WTC11 (cell line): ENCODE data around the gene TMEM40. TPM values are rescaled to one million over a fixed set of nuclear protein-coding genes. Genes with fewer than 3 reads are reported as not detected.

Experiments
- ATAC-seq: fragments of 200-7000 bp; cut with Tn5 transposase; 2 replicates; pipeline ENCODE4 v1.10.0; 2021; ENCODE audit warnings: mild to moderate bottlenecking, moderate library complexity
- CTCF ChIA-PET: fragments of 300-600 bp; sonication (Branson Sonifier 250); formaldehyde crosslinking; loops from one replicate; lab custom pipeline; 2021; ENCODE audit warnings: antibody characterized with exemption; lab: Charles Lee
- POLR2A ChIA-PET: fragments of 350-600 bp; sonication (Branson Sonifier 250); formaldehyde crosslinking; loops from one replicate; lab custom pipeline; 2021; ENCODE audit warnings: antibody characterized with exemption; lab: Charles Lee
- DNase-seq: peaks from one replicate; pipeline ENCODE4 v3.0.0; 2021; ENCODE audit warnings: low spot score
- H3K27ac Mint-ChIP-seq: 2 replicates; pipeline ENCODE4 v1.8.0; 2021; ENCODE audit warnings: mixed read lengths
- H3K27me3 Mint-ChIP-seq: 2 replicates; pipeline ENCODE4 v1.8.0; 2021; ENCODE audit warnings: low read depth, mild to moderate bottlenecking, moderate library complexity, mixed read lengths
- H3K36me3 Mint-ChIP-seq: 2 replicates; pipeline ENCODE4 v1.8.0; 2021; ENCODE audit warnings: mixed read lengths
- H3K4me1 Mint-ChIP-seq: 2 replicates; pipeline ENCODE4 v1.8.0; 2022; ENCODE audit warnings: mixed read lengths
- H3K4me3 Mint-ChIP-seq: 2 replicates; pipeline ENCODE4 v1.8.0; 2021; ENCODE audit warnings: mild to moderate bottlenecking, moderate library complexity, mixed read lengths
- H3K9me3 Mint-ChIP-seq: 2 replicates; pipeline ENCODE4 v1.8.0; 2021; ENCODE audit warnings: mixed read lengths
- AFF4 ChIP-seq: sonication (generic); formaldehyde crosslinking; IDR thresholded peaks from 2 replicates; pipeline ENCODE4 v1.8.1; 2023; ENCODE audit warnings: mild to moderate bottlenecking, missing genetic modification reagents, borderline replicate concordance
- ATF2 ChIP-seq: sonication (generic); formaldehyde crosslinking; IDR thresholded peaks from 2 replicates; pipeline ENCODE4 v1.8.1; 2022; ENCODE audit warnings: low read depth, missing genetic modification reagents, borderline replicate concordance
- CREM ChIP-seq: sonication (generic); formaldehyde crosslinking; IDR thresholded peaks from 2 replicates; pipeline ENCODE4 v1.8.1; 2022; ENCODE audit warnings: mild to moderate bottlenecking, missing genetic modification reagents, moderate library complexity
- EMX1 ChIP-seq: fragments of 250-450 bp; sonication (Bioruptor Pico); IDR thresholded peaks from 2 replicates; pipeline ENCODE4 v1.8.0; 2021; ENCODE audit warnings: mild to moderate bottlenecking
- ESRRA ChIP-seq: sonication (generic); formaldehyde crosslinking; IDR thresholded peaks from 2 replicates; pipeline ENCODE4 v1.8.1; 2022; ENCODE audit warnings: mild to moderate bottlenecking, missing genetic modification reagents, borderline replicate concordance
- ETV6 ChIP-seq: sonication (generic); formaldehyde crosslinking; IDR thresholded peaks from 2 replicates; pipeline ENCODE4 v1.8.1; 2022; ENCODE audit warnings: mild to moderate bottlenecking, missing genetic modification reagents
- JAZF1 ChIP-seq: fragments of 250-450 bp; sonication (Bioruptor Pico); IDR thresholded peaks from 2 replicates; pipeline ENCODE4 v1.9.0; 2021; ENCODE audit warnings: moderate library complexity, mild to moderate bottlenecking, inconsistent platforms
- JUN ChIP-seq: sonication (generic); formaldehyde crosslinking; IDR thresholded peaks from 2 replicates; pipeline ENCODE4 v1.8.0; 2023; ENCODE audit warnings: mild to moderate bottlenecking, missing genetic modification reagents
- NFATC4 ChIP-seq: fragments of 250-450 bp; sonication (Bioruptor Pico); IDR thresholded peaks from 2 replicates; pipeline ENCODE4 v1.9.0; 2021; ENCODE audit warnings: mild to moderate bottlenecking
- NFYB ChIP-seq: sonication (generic); formaldehyde crosslinking; conservative IDR thresholded peaks from 2 replicates; pipeline ENCODE4 v1.8.0; 2022; ENCODE audit warnings: low read depth, missing genetic modification reagents
- NR2C2 ChIP-seq: sonication (generic); formaldehyde crosslinking; IDR thresholded peaks from 2 replicates; pipeline ENCODE4 v1.8.0; 2022; ENCODE audit warnings: mild to moderate bottlenecking, missing genetic modification reagents
- SMAD3 ChIP-seq: sonication (generic); formaldehyde crosslinking; IDR thresholded peaks from 2 replicates; pipeline ENCODE4 v1.8.0; 2022; ENCODE audit warnings: missing genetic modification reagents, mild to moderate bottlenecking, borderline replicate concordance
- STAT6 ChIP-seq: sonication (generic); formaldehyde crosslinking; conservative IDR thresholded peaks from 2 replicates; pipeline ENCODE4 v1.8.1; 2023; ENCODE audit warnings: mild to moderate bottlenecking, low read depth, missing genetic modification reagents, moderate library complexity
- TP53 ChIP-seq: sonication (generic); formaldehyde crosslinking; IDR thresholded peaks from 2 replicates; pipeline ENCODE4 v1.8.1; 2023; ENCODE audit warnings: mild to moderate bottlenecking, missing genetic modification reagents
- ZNF423 ChIP-seq: fragments of 250-450 bp; sonication (Bioruptor Pico); IDR thresholded peaks from 2 replicates; pipeline ENCODE4 v2.1.2; 2022; ENCODE audit warnings: mild to moderate bottlenecking, moderate library complexity
- ZNF425 ChIP-seq: fragments of 250-450 bp; sonication (Bioruptor Pico); conservative IDR thresholded peaks from 2 replicates; pipeline ENCODE4 v1.9.0; 2021; ENCODE audit warnings: mild to moderate bottlenecking
- total RNA-seq: library from RNA; stranded (reverse); gene quantifications from 3 replicates; pipeline ENCODE4 v1.2.3, GENCODE V29; 2021

Gene TMEM40
- total RNA-seq, 1 experiment from 2014 or later, result 0.17 TPM

DNA sequence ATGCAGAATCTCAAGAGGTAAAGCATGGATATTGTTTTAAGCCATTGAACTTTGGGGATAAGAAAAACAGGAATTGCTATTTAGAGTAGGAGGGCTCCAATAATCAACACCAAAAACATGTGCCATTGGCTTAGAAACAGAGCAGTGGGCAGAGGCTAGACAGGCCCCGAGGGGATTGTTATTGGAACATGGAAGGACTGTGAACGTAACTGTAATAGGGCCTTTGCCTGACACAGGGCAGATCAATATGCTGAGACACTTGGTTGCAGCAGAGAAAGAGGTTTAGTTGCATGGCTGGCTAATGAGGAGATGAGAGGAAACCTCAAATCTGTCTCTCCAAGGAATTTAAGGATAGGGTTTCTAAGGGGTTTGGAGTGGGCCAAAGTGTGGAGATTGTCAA, 58.3 kb downstream of the TMEM40 start (continued):
- TF ChIP-seq ZNF425 (no peak), EMX1 (CRISPR knock-in tag) (no peak), TP53 (CRISPR knock-in tag) (no peak), ETV6 (CRISPR knock-in tag) (no peak), CREM (CRISPR knock-in tag) (no peak), ATF2 (no peak)

- peaks cover 10% of the 10 kb centered on the region for H3K4me1 Mint-ChIP-seq
- no peaks in the 10 kb centered on the region for H3K36me3 Mint-ChIP-seq
- ATAC-seq (no peak), DNase-seq (no peak)
- ChIA-PET POLR2A (no interaction called here), CTCF (interaction anchor here (2.4 kb wide), 1 partner anchor 10 kb away, joined by 12 read pairs; no protein-coding TSS in a partner anchor)
- no peak overlapping the region for H3K27ac Mint-ChIP-seq
- H3K4me3 Mint-ChIP-seq, result no peak overlapping the region
- H3K27me3 Mint-ChIP-seq, result no peaks in the 10 kb centered on the region
- H3K9me3 Mint-ChIP-seq, result no peaks in the 10 kb centered on the region
- no peak for TF ChIP-seq NR2C2 (CRISPR knock-in tag)
- no peak for TF ChIP-seq NFATC4 (CRISPR knock-in tag)
- no peak for TF ChIP-seq SMAD3 (CRISPR knock-in tag)
- TF ChIP-seq ESRRA, result no peak
- TF ChIP-seq, all 79 proteins: peak for 0
Observed at GRCh38 chr3:12695916-12696315, 63.1 kb downstream of the TMEM40 start.

DNA sequence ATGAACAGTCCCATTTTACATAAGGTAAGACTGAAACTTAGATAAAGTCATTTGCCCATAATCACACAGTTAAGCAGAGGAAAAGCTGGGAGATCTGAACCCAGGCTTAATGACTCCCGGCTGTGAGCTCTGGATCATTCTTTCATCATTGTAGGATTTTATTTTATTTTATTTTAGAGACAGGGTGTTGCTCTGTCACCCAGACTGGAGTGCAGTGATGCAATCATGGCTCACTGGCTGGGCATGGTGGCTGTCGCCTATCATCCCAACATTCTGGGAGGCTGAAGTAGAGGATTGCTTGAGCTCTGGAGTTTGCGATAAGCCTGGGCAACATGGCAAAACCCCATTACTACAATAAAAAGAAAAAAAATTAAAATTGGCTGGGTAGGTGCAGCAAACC, 63.9 kb downstream of the TMEM40 start:
- H3K36me3 Mint-ChIP-seq, result no peaks in the 10 kb centered on the region
- no peak for TF ChIP-seq JAZF1 (CRISPR knock-in tag)
- TF ChIP-seq JUN (CRISPR knock-in tag), result no peak
- no peak for TF ChIP-seq ZNF423 (CRISPR knock-in tag)
- TF ChIP-seq AFF4 (CRISPR knock-in tag), result no peak
- no peak for TF ChIP-seq NFYB (CRISPR knock-in tag)
- TF ChIP-seq STAT6 (CRISPR knock-in tag), result no peak
- no peak for TF ChIP-seq ATF2
- TF ChIP-seq, all 79 proteins: peak for 0
- no peak overlapping the region for H3K27ac Mint-ChIP-seq
- ATAC-seq, result no peak
- peaks cover 10% of the 10 kb centered on the region for H3K4me1 Mint-ChIP-seq
- H3K27me3 Mint-ChIP-seq, result no peaks in the 10 kb centered on the region
- DNase-seq, result no peak
- ChIA-PET POLR2A (interaction anchor here (0.6 to 0.9 kb wide), 4 partner anchors 18 to 653 kb away, joined by 3 to 5 read pairs (median 3); no protein-coding TSS in a partner anchor), CTCF (interaction anchor here (0.6 to 2.5 kb wide), 4 partner anchors 11 to 26 kb away, joined by 3 to 12 read pairs (median 10); no protein-coding TSS in a partner anchor)
- no peak overlapping the region for H3K4me3 Mint-ChIP-seq
- no peaks in the 10 kb centered on the region for H3K9me3 Mint-ChIP-seq
